GM21447 (cell line): ENCODE results near the gene SLC35C1.

ENCODE experiments used
- ATAC-seq: cut with Tn5 transposase; IDR thresholded peaks from one replicate; pipeline ENCODE4 v1.9.1; 2021; ENCODE audit not compliant: unreplicated experiment

The SLC35C1 gene

GRCh38 chr11:45804761-45805304 is at the start of gene SLC35C1:
Gene SLC35C1, plus strand, starts transcription at chr11:45805149. Its CDS starts 653 bp downstream, at chr11:45805802.
- peak; percentile 91 for ATAC-seq

DNA sequence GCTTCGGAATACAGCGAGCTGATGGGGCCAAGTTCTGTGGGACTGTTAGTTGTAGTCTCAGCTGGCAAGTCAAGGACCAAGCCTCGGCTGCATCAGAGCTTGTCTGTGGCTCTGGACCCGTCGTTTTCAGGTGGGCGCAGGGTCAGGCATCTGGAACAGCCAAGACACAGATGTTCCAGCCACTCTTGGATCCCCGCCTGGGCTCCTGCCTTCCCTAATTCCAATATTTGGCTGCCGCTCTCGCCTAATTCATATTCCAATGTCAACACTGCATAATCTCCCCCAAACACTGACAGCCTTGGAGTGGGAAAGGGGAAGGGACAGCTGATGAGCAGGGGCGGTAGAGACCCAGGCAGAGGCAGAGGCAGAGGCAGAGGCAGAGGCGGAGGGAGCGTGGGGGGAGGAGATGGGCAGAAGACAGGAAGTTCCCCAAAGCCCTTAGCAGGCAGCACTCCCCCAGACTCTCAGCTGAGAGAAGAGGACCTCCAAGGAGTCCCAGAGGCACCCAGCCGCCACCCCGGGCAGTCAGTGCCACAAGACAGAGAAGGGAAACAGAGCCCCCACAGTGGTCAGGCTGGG is 49.6 kb upstream of the SLC35C1 start:
- no peak for ATAC-seq

DNA sequence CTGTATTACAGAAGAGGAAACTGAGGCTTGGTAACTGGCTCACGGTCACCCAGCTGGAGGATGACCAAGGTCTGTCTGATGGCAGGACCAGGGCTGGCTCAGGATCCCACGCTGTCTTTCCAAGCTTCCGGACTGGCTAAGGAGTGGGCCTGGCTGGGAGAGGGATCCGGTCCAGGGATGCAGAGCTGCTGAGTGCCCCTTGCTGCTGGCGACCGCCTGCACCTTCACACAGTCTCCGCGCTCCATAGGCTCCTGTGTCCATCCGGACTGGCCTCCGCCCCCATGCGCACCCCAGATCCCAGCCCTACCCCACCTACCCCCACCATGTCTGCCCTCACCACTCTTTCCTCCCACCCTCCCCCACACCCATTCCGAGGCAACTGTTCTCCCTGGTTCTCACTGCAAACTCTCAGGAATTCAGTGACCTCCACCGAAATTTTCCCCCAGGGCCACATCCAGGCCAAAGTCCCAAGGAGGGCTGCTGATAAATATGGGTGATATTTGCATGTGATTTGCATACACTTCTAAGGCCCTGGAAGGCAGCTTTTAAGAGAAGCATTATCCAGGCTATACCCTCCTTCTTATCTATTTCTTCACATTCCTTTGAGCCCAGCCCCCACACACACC is 48.5 kb upstream of the SLC35C1 start:
- no peak for ATAC-seq

DNA sequence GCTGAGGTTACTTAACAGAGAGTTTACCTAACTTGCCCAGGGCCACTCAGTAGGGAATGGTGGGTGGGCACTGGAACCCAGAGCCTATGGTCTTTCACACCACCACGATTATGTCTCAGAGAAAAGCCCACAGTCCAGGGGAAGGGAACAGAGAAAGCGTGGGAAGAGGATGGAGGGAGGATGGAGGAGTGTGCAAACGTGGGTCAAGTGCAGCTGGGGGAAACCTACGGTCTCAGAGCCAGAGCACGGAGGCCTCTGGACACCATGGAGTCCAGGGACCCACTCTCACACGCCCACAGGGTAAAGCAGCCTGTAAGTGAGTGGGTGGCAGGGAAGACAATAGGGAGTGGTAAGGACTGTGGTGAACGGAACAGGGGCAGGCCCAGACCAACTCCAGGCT is 47.3 kb upstream of the SLC35C1 start:
- no peak for ATAC-seq

DNA sequence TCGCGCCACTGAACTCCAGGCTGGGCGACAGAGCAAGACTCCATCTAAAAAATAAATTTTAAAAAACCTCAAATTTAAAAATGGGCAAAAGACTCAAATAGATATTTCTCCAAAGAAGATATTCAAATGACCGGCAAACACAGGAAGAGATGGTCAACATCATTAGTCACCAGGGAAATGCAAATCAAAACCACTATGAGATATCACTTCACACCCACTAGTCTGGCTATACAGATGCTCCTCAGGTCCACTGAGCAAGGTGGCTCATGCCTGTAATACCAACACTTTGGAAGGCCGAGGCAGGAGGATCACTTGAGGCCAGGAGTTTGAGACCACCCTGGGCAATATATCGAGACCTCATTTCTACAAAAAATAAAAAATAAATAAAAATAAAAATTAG is 43.3 kb upstream of the SLC35C1 start:
- no peak for ATAC-seq

DNA sequence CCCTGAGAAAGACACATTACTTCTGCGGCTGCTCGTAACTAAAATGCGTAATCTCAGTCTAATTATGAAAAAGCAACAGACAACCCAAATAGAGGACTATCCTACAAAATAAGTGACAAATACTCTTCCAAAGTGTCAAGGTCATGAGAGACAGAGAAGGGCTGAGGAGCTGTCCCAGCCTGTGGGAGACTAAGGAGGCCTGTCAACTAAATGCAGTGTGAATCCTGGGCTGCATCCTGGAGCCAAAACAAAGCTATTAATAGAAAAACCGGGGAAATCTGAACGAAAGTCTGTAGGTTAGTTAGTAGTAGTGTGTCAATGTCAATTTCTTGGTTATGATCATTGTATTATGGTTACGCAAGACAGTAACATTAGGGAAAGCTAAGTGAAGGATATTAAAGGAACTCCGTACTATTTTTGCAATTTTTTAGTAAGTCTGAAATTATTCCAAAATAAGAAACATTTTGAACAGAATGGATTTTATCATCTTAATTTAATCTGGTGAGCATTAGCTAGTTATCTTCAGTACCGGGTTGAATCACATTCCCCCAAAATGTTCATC is 39.8 kb upstream of the SLC35C1 start:
- ATAC-seq = no peak

DNA sequence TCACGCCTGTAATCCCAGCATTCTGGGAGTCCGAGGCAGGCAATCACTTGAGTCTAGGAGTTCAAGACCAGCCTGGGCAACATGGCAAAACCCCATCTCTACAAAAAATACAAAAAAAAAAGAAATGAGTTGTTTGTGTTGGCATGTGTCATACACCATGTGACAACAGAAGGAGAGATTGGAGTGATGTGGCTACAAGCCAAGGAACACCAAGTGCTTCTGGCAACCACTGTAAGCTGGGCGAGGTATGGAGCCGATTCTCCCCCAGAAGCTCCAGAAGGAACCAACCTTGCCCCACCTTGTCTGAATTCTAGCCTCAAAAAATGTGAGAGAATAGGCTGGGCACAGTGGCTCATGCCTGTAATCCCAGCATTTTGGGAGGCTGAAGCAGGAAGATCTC is 39.1 kb upstream of the SLC35C1 start:
- ATAC-seq = no peak

DNA sequence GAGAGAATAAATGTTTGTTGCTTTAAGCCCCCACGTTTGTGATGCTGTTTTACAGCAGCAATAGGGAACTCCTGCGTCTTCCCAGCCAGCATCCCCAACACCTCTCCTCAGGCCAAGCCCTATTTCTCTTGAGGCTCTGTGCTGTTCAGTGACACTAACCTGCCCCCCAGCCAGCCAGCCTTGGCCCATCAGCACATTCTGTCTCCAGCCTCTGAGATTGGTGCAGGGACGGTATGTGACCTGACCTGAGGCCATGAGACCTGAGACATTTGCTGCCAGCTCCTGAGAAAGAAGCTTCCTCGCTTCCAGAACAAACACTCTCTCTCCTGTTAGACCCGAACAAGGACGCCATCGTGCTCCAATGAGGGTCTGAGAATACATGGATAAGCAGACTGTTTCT is 38.5 kb upstream of the SLC35C1 start:
- no peak for ATAC-seq

GRCh38 chr11:45768486-45768885 is 36.5 kb upstream of the SLC35C1 start:
- ATAC-seq = no peak

- no peak for ATAC-seq
Measured at GRCh38 chr11:45769960-45770359, 35.0 kb upstream of the SLC35C1 start.

DNA sequence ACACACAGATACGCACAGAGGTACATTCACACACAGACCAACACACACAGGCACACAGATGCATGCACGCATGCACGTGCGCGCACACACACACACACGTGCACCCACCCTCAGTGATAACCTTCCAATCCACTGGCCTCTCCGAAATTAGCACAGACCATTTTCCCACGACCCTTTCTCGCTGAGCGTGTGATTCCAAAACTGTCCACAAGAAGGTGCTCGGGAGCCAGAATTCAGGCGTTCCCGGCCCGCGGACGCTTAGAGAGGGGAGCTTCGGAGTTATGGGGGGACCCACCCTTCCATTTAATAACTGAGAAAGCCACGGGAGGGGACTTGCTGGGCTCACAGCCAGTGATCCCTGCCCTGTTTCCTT is 33.8 kb upstream of the SLC35C1 start:
- peak; percentile 47 for ATAC-seq

DNA sequence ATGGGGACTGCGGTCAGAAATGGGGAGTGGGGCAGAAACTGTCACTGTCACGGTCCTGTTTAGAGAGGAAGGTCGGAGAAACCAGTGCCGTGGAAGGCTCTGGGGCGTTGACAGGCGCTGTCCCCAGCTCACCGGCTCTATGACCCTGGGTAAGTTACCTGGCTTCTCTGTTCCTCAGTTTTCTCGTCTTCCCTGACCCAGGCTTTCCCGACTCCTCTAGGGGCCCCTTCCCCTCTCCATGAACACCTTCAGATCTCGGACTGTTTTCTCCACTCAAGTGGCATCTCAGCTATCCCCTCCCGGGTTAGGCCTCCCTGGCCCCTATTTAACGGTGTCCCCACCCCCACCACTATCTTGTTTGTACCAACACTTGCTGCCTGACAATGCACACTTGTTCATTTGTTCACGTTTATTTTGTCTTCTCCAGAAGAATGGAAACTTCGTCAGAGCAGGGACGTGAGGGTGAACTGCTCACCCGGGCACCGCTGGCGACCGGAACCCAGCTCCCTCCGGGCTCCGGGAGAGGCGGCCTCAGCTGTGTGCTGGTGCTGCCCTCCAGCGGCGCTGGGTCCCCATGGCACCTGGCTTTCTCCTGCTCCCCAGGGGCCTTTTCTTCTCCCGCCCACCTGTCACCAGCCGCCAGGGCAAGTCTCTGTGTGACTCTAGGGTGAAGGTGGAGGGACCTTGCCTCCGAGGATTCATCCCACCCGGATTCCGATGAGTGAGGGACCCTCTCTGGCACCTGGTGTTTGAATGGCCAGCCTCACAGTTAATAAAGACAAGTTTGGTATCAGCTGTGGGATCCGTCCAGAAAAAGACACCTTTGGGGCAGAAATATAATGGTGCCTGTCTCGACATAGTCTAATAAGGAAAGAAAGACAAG is 33.1 kb upstream of the SLC35C1 start:
- peak; percentile 85 for ATAC-seq

DNA sequence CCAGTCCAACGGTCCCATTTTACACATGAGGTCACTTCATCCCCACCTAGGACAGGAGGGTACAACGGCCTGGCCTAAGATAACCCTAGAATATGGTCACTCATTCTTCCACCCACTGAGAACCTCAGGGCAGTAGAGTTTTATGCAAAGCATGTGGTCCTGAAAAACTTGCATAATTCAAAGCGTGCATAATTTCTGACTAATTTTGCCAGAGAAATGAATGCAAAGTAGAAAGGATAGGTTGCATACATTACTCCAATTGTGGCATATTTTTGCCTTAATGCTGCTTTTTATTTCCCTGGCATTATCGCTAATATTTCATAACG is 32.5 kb upstream of the SLC35C1 start:
- ATAC-seq = no peak

GRCh38 chr11:45772986-45773785 is 31.8 kb upstream of the SLC35C1 start:
- no peak for ATAC-seq

DNA sequence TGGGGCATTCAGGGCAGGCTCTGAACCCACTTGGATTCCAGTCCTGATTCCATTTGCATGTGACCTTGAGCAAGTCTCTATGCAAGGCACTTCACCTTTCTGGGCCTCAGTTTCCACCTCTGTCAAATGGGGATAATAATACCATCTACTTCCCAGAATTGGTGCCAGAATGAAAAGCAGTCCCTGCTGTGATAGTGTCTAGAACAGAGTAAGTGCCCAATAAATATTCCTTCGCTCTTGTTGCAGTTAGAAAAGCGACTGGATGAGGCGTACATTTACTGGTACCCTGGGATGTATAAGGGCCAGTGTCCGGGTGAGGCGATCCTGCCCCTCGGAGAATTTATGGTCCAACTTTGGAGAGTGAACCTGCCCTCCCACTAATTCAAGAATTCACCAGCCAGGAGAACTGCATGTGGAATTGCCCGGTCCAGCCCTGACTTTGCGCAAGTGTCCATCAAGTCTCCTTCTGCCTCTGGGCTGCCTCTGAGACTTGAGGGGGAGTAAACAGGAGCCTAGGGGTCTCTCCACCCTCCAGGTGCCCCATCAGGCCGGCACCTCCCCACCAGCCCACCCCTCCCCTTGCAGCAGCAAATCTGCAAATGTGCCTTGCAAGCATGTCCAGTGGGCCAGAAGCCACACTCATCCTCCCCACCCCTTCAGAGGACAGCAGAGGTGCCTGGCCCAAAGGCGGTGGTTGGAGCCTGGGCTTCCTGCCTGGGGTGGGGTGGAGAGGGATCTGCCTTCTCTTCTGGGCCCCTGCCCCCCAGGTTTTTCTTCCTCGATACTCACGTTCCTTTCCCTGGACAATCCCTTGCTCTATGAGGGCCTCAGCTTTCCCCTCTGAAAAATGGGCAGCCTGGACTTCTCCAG is 30.9 kb upstream of the SLC35C1 start:
- no peak for ATAC-seq

GRCh38 chr11:45774786-45775185 is 30.2 kb upstream of the SLC35C1 start:
- ATAC-seq = no peak

DNA sequence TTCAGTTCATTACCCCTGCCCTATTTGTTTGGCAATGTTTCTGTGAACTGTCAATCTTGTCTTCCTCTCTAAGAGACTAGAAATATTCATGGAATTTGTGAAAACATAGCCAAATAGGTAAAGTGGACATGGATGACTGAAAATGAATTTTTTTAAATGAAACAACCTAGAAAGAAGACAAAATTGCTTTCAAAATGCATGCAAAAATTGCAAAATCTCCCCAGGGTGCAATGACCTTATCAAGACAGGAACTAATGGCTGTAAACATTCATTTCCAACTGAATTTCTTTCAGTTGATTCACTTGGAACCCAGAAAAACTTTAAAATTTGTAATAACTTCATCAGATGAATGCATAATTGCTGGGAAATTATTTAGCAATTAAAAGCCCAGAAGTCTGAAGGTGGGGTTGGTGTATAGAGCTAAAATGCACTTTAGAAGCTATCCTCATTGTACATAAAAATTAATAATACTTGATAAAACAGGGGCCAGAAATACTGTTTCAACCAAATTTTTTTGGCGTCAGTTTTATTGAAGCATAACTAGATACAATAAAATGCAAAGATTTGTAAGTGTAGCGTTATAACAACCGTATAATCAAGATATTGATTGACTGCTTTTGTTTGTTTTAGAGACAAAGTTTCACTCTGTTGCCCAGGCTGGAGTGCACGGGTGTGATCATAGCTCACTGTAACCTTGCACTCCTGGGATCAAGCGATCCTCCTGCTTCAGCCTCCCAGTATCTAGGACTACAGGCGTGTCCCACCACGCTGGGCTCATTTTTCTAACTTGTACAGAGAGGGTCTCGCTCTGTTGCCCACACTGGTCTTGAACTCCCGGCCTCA is 27.6 kb upstream of the SLC35C1 start:
- ATAC-seq = no peak

- no peak for ATAC-seq
Measured at GRCh38 chr11:45778341-45778740, 26.6 kb upstream of the SLC35C1 start.

GRCh38 chr11:45779602-45780001 is 25.3 kb upstream of the SLC35C1 start:
- ATAC-seq = no peak
